ENCODE data around the gene NCAPG2.

The NCAPG2 gene

GRCh38 chr7:158704524-158705233, at the start of gene NCAPG2:
Gene NCAPG2, minus strand, starts transcription at chr7:158704804. Its CDS starts 2,905 bp downstream, at chr7:158701899.
- peak; percentile 96 for DNase-seq

GRCh38 chr7:158753900-158754299, 49.3 kb upstream of the NCAPG2 start:
- no peak for DNase-seq

- DNase-seq = no peak
These were observed 47.1 kb upstream of the NCAPG2 start for GRCh38 chr7:158751751-158752150.

- DNase-seq = no peak
These were observed 46.6 kb upstream of the NCAPG2 start for GRCh38 chr7:158751199-158751598.

GRCh38 chr7:158750702-158751101, 46.1 kb upstream of the NCAPG2 start:
- DNase-seq = no peak

GRCh38 chr7:158749396-158749795, 44.8 kb upstream of the NCAPG2 start:
- no peak for DNase-seq

- DNase-seq = no peak
These were observed 43.7 kb upstream of the NCAPG2 start for GRCh38 chr7:158748335-158748734.

- DNase-seq = no peak
These were observed 42.8 kb upstream of the NCAPG2 start for GRCh38 chr7:158747408-158747807.

- DNase-seq = no peak
These were observed 42.4 kb upstream of the NCAPG2 start for GRCh38 chr7:158746957-158747356.

- DNase-seq = no peak
These were observed 40.6 kb upstream of the NCAPG2 start for GRCh38 chr7:158745057-158745715.

GRCh38 chr7:158744070-158744469, 39.5 kb upstream of the NCAPG2 start:
- no peak for DNase-seq

- DNase-seq = no peak
These were observed 38.6 kb upstream of the NCAPG2 start for GRCh38 chr7:158743219-158743618.

- no peak for DNase-seq
These were observed 37.6 kb upstream of the NCAPG2 start for GRCh38 chr7:158742065-158742821.

- no peak for DNase-seq
These were observed 36.7 kb upstream of the NCAPG2 start for GRCh38 chr7:158741294-158741666.

- DNase-seq = no peak
These were observed 36.2 kb upstream of the NCAPG2 start for GRCh38 chr7:158740657-158741293.

GRCh38 chr7:158740013-158740656, 35.5 kb upstream of the NCAPG2 start:
- no peak for DNase-seq

- no peak for DNase-seq
These were observed 34.2 kb upstream of the NCAPG2 start for GRCh38 chr7:158738841-158739240.

GRCh38 chr7:158737064-158737695, 32.6 kb upstream of the NCAPG2 start:
- no peak for DNase-seq

- no peak for DNase-seq
These were observed 31.3 kb upstream of the NCAPG2 start for GRCh38 chr7:158735935-158736334.

- DNase-seq = no peak
These were observed 30.3 kb upstream of the NCAPG2 start for GRCh38 chr7:158734861-158735260.

- no peak for DNase-seq
These were observed 29.3 kb upstream of the NCAPG2 start for GRCh38 chr7:158733775-158734494.

- DNase-seq = no peak
These were observed 28.6 kb upstream of the NCAPG2 start for GRCh38 chr7:158733220-158733519.
